ENCODE data around the gene EXD2. TPM values are rescaled to one million over a fixed set of nuclear protein-coding genes. Genes with fewer than 3 reads are reported as not detected.
"Not testable (repeated sequence)": the region's sequence is repeated elsewhere in the genome, so short reads cannot be mapped to it uniquely, and the experiment has no call there.

Gene EXD2
- polyA plus RNA-seq, 1 experiment = 16.7 TPM

DNA sequence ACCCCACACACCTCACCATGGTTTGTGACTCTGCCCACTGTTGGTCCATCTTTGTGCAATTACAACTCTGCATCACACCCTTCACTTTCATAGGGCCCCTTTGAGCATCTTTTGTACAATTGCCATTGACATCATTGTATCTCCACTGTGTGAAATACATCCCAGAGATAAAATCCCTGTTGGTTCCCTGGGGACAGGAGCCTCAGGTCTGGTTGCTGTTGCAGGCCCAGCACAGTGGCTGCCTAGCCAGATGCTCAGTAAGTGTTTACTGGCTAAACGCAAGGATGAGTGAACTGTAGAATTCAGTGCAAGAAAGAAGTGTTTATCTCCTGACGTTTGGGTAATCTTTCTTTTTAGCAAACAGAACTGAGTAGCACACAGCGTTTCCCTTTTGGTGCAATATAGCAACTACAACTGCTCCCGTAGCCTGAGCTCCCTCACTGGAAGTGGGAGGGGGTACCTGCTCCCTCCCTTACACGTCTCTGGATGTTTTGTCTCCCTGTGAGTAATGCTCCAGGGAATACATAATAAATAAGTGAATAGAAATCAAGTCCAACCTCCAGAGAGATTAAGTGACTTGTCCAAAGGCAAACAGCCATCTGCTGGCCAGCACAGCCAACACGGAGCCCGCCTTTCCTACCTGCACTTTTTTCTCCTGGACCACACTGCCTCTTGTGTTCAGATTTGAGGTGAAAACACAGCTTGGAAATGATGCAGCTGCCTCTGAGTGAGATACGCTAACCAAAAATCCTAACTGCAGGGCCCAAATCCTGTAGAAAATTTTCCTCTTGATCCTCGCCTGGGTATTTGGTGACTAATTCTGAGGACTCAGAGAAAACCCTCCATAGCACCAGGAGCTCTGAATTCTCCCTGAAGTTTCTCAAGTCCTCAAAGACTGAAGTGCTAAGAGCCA, 96.1 kb downstream of the EXD2 start:
- H3K9me3 ChIP-seq (ENCODE audit: control insufficient read depth, insufficient read depth, low read length) = no peaks in the 10 kb centered on the region
- TF ChIP-seq, protein P1, sequence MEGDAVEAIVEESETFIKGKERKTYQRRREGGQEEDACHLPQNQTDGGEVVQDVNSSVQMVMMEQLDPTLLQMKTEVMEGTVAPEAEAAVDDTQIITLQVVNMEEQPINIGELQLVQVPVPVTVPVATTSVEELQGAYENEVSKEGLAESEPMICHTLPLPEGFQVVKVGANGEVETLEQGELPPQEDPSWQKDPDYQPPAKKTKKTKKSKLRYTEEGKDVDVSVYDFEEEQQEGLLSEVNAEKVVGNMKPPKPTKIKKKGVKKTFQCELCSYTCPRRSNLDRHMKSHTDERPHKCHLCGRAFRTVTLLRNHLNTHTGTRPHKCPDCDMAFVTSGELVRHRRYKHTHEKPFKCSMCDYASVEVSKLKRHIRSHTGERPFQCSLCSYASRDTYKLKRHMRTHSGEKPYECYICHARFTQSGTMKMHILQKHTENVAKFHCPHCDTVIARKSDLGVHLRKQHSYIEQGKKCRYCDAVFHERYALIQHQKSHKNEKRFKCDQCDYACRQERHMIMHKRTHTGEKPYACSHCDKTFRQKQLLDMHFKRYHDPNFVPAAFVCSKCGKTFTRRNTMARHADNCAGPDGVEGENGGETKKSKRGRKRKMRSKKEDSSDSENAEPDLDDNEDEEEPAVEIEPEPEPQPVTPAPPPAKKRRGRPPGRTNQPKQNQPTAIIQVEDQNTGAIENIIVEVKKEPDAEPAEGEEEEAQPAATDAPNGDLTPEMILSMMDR (IDR thresholded peaks at IDR 0.05; ENCODE audit: low read depth, low read length) = no peak
- CTCF ChIA-PET = interaction anchor here (0.9 to 1.7 kb wide), 9 partner anchors 10 to 173 kb away, joined by 3 to 15 read pairs (median 6); no protein-coding TSS in a partner anchor
- peaks cover 9% of the 10 kb centered on the region for H3K27me3 ChIP-seq (ENCODE audit: control insufficient read depth, insufficient read depth, low read length)
- no peak overlapping the region for H3K4me3 ChIP-seq (ENCODE audit: low read depth, low read length)
- no peak for DNase-seq (ENCODE audit: low read depth, low spot score)
- POLR2A ChIA-PET = interaction anchor here (1.1 kb wide), 1 partner anchor 30 kb away, joined by 5 read pairs; no protein-coding TSS in a partner anchor
- no peak overlapping the region for H3K27ac ChIP-seq (ENCODE audit: low read depth, low read length)

DNA sequence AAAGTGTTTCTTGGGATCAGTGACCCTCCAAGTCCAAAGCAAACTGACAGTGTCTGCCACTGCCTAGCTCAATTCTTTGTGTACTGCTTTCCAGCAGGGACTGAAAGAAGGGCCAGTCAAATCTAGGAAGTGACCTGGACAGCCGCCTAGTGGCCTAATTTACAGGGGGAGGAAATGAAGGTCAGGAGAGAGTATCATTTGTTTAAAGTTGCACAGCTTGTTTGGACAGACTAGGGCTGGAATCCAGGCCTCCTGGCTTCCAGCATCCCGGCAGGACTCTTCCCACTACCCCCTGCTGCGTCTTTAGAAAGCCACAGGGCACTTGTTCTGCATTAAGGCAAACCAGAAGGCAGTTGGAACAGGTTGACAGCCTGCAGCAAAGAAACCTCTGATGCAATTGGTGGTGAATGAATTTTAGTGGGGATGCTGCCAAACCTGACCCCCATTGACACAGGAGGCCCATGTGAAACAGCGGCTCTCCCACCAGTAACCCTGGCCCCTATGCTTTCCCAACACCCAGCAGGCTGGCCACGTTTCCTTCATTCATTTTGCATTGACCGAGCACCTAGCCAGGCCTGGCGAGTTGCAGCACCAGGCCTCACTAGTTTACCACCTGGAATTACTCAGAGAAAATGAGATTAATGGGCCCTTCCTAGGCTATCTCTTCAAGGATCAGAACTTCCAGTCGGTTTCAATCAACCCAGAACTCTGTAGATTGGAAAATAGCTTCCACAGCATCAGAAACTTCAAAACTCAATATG, 96.9 kb downstream of the EXD2 start:
- CTCF ChIA-PET = interaction anchor here (0.9 to 1.7 kb wide), 9 partner anchors 9 to 172 kb away, joined by 3 to 15 read pairs (median 6); no protein-coding TSS in a partner anchor
- POLR2A ChIA-PET = interaction anchor here (1.1 kb wide), 1 partner anchor 29 kb away, joined by 5 read pairs; no protein-coding TSS in a partner anchor
- peak; percentile 15 for DNase-seq (ENCODE audit: low read depth, low spot score)
- TF ChIP-seq, protein P1 (IDR thresholded peaks at IDR 0.05; ENCODE audit: low read depth, low read length) = peak; percentile 61
- Histone ChIP-seq H3K27me3 (ENCODE audit: control insufficient read depth, insufficient read depth, low read length) (peaks cover 12% of the 10 kb centered on the region), H3K9me3 (ENCODE audit: control insufficient read depth, insufficient read depth, low read length) (no peaks in the 10 kb centered on the region), H3K4me3 (ENCODE audit: low read depth, low read length) (no peak overlapping the region), H3K27ac (ENCODE audit: low read depth, low read length) (no peak overlapping the region)

DNA sequence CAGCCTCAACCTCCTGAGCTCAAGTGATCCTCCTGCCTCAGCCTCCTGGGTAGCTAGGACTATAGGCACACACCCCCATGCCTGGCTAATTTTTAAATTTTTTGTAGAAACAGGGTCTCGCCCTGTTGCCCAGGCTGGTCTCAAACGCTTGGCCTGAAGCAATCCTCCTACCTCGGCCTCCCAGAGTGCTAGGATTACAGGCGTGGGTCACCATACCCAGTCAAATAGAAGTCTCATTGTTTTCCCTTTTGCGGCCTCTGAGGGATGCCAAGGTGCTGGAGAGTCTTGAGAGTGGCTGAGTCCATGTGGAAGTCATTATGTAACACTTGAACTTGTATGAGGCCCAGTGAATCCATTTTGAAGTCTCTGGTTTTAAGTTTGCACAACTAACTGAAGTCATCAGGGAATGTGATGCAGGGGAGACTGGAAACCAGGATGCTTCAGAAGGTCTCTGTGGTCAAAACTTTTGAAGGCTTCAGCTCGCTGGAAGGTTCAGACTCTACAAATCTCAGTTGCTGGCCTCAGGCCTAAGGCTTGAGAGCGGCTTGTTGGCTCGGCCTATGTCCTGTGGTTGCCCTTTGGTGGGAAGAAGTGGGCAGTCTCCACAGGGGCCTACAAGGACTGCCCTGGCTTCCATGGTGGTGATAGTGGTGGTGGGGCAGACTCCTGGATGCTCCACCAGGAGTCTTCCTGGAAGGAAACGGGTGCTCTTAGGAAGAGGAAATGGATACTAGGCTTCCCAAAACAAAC, 97.8 kb downstream of the EXD2 start:
- DNase-seq (ENCODE audit: low read depth, low spot score) = no peak
- CTCF ChIA-PET = no interaction called here
- Histone ChIP-seq H3K9me3 (ENCODE audit: control insufficient read depth, insufficient read depth, low read length) (no peaks in the 10 kb centered on the region), H3K27ac (ENCODE audit: low read depth, low read length) (no peak overlapping the region), H3K27me3 (ENCODE audit: control insufficient read depth, insufficient read depth, low read length) (peaks cover 8% of the 10 kb centered on the region), H3K4me3 (ENCODE audit: low read depth, low read length) (no peak overlapping the region)
- TF ChIP-seq, protein P1 (IDR thresholded peaks at IDR 0.05; ENCODE audit: low read depth, low read length) = no peak
- POLR2A ChIA-PET = no interaction called here

DNA sequence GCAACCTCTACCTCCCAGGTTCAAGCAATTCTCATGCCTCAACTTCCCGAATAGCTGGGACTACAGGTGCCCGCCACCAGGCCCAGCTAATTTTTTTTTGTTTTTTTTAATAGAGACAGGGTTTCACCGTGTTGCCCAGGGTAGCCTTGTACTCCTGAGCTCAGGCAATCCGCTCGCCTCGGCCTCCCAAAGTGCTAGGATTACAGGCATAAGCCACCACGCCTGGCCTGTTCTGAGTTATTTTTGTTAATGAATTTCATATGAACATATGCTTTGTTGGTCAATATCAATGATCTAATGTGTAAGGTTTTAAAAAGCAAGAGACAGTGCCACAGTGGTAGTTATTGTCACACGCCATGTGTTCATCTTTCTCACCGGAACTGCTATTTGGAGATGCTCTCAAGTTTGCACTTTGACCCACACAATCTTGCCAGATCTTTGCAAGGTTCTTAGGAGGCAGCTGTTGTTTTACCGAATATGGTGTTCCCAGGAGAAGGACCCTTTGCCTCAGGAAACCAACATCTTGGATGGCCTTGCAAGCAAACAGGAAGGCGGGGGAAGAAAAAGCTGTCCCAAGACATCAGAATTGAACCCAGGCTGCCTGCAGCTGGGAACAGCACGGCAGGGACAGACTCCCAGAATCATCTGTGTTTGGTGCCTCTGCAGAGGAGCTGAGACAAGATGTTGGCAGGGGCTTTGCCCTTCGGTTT, 98.7 kb downstream of the EXD2 start:
- H3K27me3 ChIP-seq (ENCODE audit: control insufficient read depth, insufficient read depth, low read length) = peaks cover 7% of the 10 kb centered on the region
- DNase-seq (ENCODE audit: low read depth, low spot score) = no peak
- H3K9me3 ChIP-seq (ENCODE audit: control insufficient read depth, insufficient read depth, low read length) = no peaks in the 10 kb centered on the region
- no peak overlapping the region for H3K27ac ChIP-seq (ENCODE audit: low read depth, low read length)
- TF ChIP-seq, protein P1 (IDR thresholded peaks at IDR 0.05; ENCODE audit: low read depth, low read length) = no peak
- ChIA-PET CTCF (no interaction called here), POLR2A (no interaction called here)
- no peak overlapping the region for H3K4me3 ChIP-seq (ENCODE audit: low read depth, low read length)

DNA sequence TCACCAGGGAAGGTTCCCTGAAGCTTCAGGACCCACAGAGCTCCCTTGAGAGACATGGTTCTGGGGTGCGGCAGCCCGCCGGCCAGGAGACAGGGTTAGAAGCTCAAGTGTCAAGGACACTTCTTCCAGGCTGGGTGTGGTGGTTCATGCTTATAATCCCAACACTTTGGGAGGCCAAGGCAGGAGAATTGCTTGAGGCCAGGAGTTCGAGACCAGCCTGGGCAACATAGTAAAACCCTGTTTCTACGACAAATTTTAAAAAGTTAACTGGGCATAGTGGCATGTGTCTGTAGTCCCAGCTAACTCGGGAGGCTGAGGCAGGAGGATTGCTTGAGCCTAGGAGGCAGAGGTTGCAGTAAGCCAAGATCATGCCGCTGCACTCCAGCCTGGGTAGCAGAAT, 99.6 kb downstream of the EXD2 start:
- not testable (repeated sequence) for H3K27ac ChIP-seq (ENCODE audit: low read depth, low read length)

More for the DNA sequence above, 99.6 kb downstream of the EXD2 start:
- CTCF ChIA-PET; H3K4me3 ChIP-seq (ENCODE audit: low read depth, low read length); POLR2A ChIA-PET; H3K27me3 ChIP-seq (ENCODE audit: control insufficient read depth, insufficient read depth, low read length); H3K9me3 ChIP-seq (ENCODE audit: control insufficient read depth, insufficient read depth, low read length); DNase-seq (ENCODE audit: low read depth, low spot score): not testable (repeated sequence)

Measured in AG04450 (cell line).